Loucy (cell line): Measurements from ENCODE around the gene RPS6KA6.

Experiments
- CTCF ChIP-seq: fragments of 200-600 bp; sonication (generic); conservative IDR thresholded peaks from 2 replicates; pipeline ENCODE4 v1.5.1; 2014; ENCODE audit warnings: mild to moderate bottlenecking, antibody characterized with exemption, low read length
- EZH2phosphoT487 ChIP-seq: fragments of 200-600 bp; IDR thresholded peaks from 2 replicates; pipeline ENCODE4 v1.6.1; 2018; ENCODE audit warnings: antibody characterized with exemption, mild to moderate bottlenecking, moderate library complexity, borderline replicate concordance

GRCh38 chrX:84205276-84205675 is 17.3 kb upstream of the RPS6KA6 start:
- TF ChIP-seq CTCF (no peak), EZH2phosphoT487 (no peak)
